Hepatocyte (in vitro differentiated cells): ENCODE data around the gene C3orf22.

Source experiments
- CTCF ChIP-seq: fragments of 200-600 bp; sonication (generic); IDR thresholded peaks from 2 replicates; pipeline ENCODE4 v1.5.1; 2016; ENCODE audit warnings: antibody characterized with exemption, mild to moderate bottlenecking; ENCODE audit not compliant: poor library complexity
- EZH2 ChIP-seq: fragments of 200-600 bp; sonication (generic); IDR thresholded peaks from 2 replicates; pipeline ENCODE4 v1.6.1; 2016; ENCODE audit warnings: antibody characterized with exemption, mild to moderate bottlenecking, borderline replicate concordance
- EZH2phosphoT487 ChIP-seq: fragments of 200-600 bp; sonication (generic); IDR thresholded peaks from one replicate; pipeline ENCODE4 v1.6.1; 2018; ENCODE audit warnings: antibody characterized with exemption, mild to moderate bottlenecking, low read depth, moderate library complexity; ENCODE audit not compliant: unreplicated experiment, severe bottlenecking

GRCh38 chr3:126517986-126518778 lies 40.5 kb downstream of the C3orf22 start:
- TF ChIP-seq CTCF (no peak), EZH2phosphoT487 (no peak), EZH2 (no peak)
